BE2C (cell line): ENCODE data around the gene UBE3A.

Experiments
- DNase-seq: peaks from one replicate; pipeline ENCODE4 v3.0.0-alpha.2; 2020
- H3K27me3 ChIP-seq: fragments of 250-450 bp; sonication (Bioruptor Pico); 2 replicates; pipeline ENCODE4 v1.5.1; 2020; ENCODE audit warnings: mild to moderate bottlenecking
- H3K36me3 ChIP-seq: fragments of 250-450 bp; sonication (Bioruptor Pico); 2 replicates; pipeline ENCODE4 v1.5.1; 2020; ENCODE audit warnings: mild to moderate bottlenecking
- H3K4me1 ChIP-seq: fragments of 250-450 bp; sonication (Bioruptor Pico); 2 replicates; pipeline ENCODE4 v1.5.1; 2020
- H3K4me3 ChIP-seq: 2 replicates; pipeline ENCODE4 v1.5.1; 2011; ENCODE audit warnings: low read depth, low read length
- H3K9me3 ChIP-seq: fragments of 250-450 bp; sonication (Bioruptor Pico); 2 replicates; pipeline ENCODE4 v1.5.1; 2020
- CTCF ChIP-seq: IDR thresholded peaks from 2 replicates; pipeline ENCODE4 v1.5.1; 2012; ENCODE audit warnings: mild to moderate bottlenecking, low read depth, low read length

Gene UBE3A

GRCh38 chr15:25374143-25374542, 64.7 kb downstream of the UBE3A start:
- Histone ChIP-seq H3K4me1 (no peaks in the 10 kb centered on the region), H3K9me3 (no peaks in the 10 kb centered on the region), H3K36me3 (peaks cover 43% of the 10 kb centered on the region), H3K4me3 (no peak overlapping the region), H3K27me3 (no peaks in the 10 kb centered on the region)
- DNase-seq, result no peak
- TF ChIP-seq CTCF, result no peak

- H3K36me3 ChIP-seq, result peaks cover 43% of the 10 kb centered on the region
- no peaks in the 10 kb centered on the region for H3K9me3 ChIP-seq
- DNase-seq, result no peak
- no peaks in the 10 kb centered on the region for H3K27me3 ChIP-seq
- no peak overlapping the region for H3K4me3 ChIP-seq
- H3K4me1 ChIP-seq, result no peaks in the 10 kb centered on the region
- TF ChIP-seq CTCF, result no peak
These were observed 66.5 kb downstream of the UBE3A start for GRCh38 chr15:25372298-25372697.

- H3K36me3 ChIP-seq, result peaks cover 24% of the 10 kb centered on the region
- no peaks in the 10 kb centered on the region for H3K27me3 ChIP-seq
- H3K9me3 ChIP-seq, result no peaks in the 10 kb centered on the region
- H3K4me3 ChIP-seq, result no peak overlapping the region
- no peak for TF ChIP-seq CTCF
- H3K4me1 ChIP-seq, result no peaks in the 10 kb centered on the region
- DNase-seq, result no peak
These were observed 70.0 kb downstream of the UBE3A start for GRCh38 chr15:25368850-25369249.

GRCh38 chr15:25366058-25366457, 72.8 kb downstream of the UBE3A start:
- no peaks in the 10 kb centered on the region for H3K4me1 ChIP-seq
- peaks cover 16% of the 10 kb centered on the region for H3K36me3 ChIP-seq
- TF ChIP-seq CTCF, result no peak
- no peaks in the 10 kb centered on the region for H3K9me3 ChIP-seq
- H3K27me3 ChIP-seq, result no peaks in the 10 kb centered on the region
- no peak for DNase-seq
- H3K4me3 ChIP-seq, result no peak overlapping the region

GRCh38 chr15:25362545-25362944, 76.3 kb downstream of the UBE3A start:
- Histone ChIP-seq H3K9me3 (no peaks in the 10 kb centered on the region), H3K4me1 (no peaks in the 10 kb centered on the region), H3K36me3 (peaks cover 15% of the 10 kb centered on the region), H3K27me3 (no peaks in the 10 kb centered on the region), H3K4me3 (no peak overlapping the region)
- TF ChIP-seq CTCF, result no peak
- DNase-seq, result no peak

- TF ChIP-seq CTCF, result no peak
- no peaks in the 10 kb centered on the region for H3K9me3 ChIP-seq
- H3K4me1 ChIP-seq, result no peaks in the 10 kb centered on the region
- peaks cover 12% of the 10 kb centered on the region for H3K36me3 ChIP-seq
- H3K4me3 ChIP-seq, result no peak overlapping the region
- no peak for DNase-seq
- H3K27me3 ChIP-seq, result no peaks in the 10 kb centered on the region
These were observed 91.1 kb downstream of the UBE3A start for GRCh38 chr15:25347707-25348106.
